A549 treated with AZD9567 at 1 μM for 4 hours (cell line): Measurements from ENCODE around the gene BTF3. TPM values are rescaled to one million over a fixed set of nuclear protein-coding genes. Genes with fewer than 3 reads are reported as not detected.

Experiments
- total RNA-seq: library from RNA; stranded (reverse); fragments of 200-300 nt; extraction: Qiagen RNA extraction; gene quantifications from 5 replicates; pipeline ENCODE4 v1.2.3, GENCODE V29; 2022; ENCODE audit not compliant: insufficient read depth

The BTF3 gene
- 1,078 to 1,099 TPM (median 1,081 TPM) in 5 replicates for total RNA-seq

GRCh38 chr5:73498057-73498992, at the start of gene BTF3:
Gene BTF3, plus strand, starts transcription at chr5:73498442. Its CDS starts 226 bp downstream, at chr5:73498668.

GRCh38 chr5:73448463-73449136, 49.6 kb upstream of the BTF3 start, which contains the start of gene FOXD1:
Gene FOXD1, minus strand, starts transcription at chr5:73448777. Its CDS starts 415 bp downstream, at chr5:73448362.

Other genes with a start within 250 kb of the BTF3 start
- gene FOXD1, start 49.7 kb upstream of the BTF3 start, total RNA-seq, result 11.6 to 21.8 TPM (median 17.7 TPM) in 5 replicates
- gene ANKRA2, start 67.2 kb downstream of the BTF3 start, total RNA-seq, result 10.3 to 14.9 TPM (median 11.1 TPM) in 5 replicates
- gene UTP15, start 67.3 kb downstream of the BTF3 start, total RNA-seq, result 20.6 to 23.7 TPM (median 23.1 TPM) in 5 replicates
- gene ARHGEF28, start 127.8 kb downstream of the BTF3 start, total RNA-seq, result 6.8 to 11.7 TPM (median 10.3 TPM) in 5 replicates